GM12864 (cell line): Measurements from ENCODE around the gene PITPNM3.

Experiments used
- DNase-seq: peaks from one replicate; pipeline ENCODE4 v3.0.0-alpha.2; 2011; ENCODE audit warnings: low read depth
- H3K4me3 ChIP-seq: 2 replicates; pipeline ENCODE4 v1.5.1; 2011; ENCODE audit warnings: mild to moderate bottlenecking, low read depth, low read length, control low read depth
- TF ChIP-seq, protein P1 (sequence below): IDR thresholded peaks from 2 replicates; pipeline ENCODE4 v1.5.1; 2011; ENCODE audit warnings: low read depth, mild to moderate bottlenecking, moderate library complexity, low read length, control low read depth, inconsistent platforms; ENCODE audit errors: missing control alignments

The PITPNM3 gene

GRCh38 chr17:6477831-6478383 lies 78.4 kb downstream of the PITPNM3 start:
- H3K4me3 ChIP-seq: no peak overlapping the region
- DNase-seq: no peak
- TF ChIP-seq, protein P1, sequence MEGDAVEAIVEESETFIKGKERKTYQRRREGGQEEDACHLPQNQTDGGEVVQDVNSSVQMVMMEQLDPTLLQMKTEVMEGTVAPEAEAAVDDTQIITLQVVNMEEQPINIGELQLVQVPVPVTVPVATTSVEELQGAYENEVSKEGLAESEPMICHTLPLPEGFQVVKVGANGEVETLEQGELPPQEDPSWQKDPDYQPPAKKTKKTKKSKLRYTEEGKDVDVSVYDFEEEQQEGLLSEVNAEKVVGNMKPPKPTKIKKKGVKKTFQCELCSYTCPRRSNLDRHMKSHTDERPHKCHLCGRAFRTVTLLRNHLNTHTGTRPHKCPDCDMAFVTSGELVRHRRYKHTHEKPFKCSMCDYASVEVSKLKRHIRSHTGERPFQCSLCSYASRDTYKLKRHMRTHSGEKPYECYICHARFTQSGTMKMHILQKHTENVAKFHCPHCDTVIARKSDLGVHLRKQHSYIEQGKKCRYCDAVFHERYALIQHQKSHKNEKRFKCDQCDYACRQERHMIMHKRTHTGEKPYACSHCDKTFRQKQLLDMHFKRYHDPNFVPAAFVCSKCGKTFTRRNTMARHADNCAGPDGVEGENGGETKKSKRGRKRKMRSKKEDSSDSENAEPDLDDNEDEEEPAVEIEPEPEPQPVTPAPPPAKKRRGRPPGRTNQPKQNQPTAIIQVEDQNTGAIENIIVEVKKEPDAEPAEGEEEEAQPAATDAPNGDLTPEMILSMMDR: no peak

GRCh38 chr17:6476810-6477179 lies 79.6 kb downstream of the PITPNM3 start:
- H3K4me3 ChIP-seq: no peak overlapping the region
- TF ChIP-seq, protein P1: no peak
- DNase-seq: no peak

- no peak overlapping the region for H3K4me3 ChIP-seq
- no peak for DNase-seq
- TF ChIP-seq, protein P1: no peak
These were observed 80.1 kb downstream of the PITPNM3 start for GRCh38 chr17:6476076-6476809.

GRCh38 chr17:6475411-6475810 lies 80.9 kb downstream of the PITPNM3 start:
- TF ChIP-seq, protein P1: no peak
- no peak for DNase-seq
- no peak overlapping the region for H3K4me3 ChIP-seq

GRCh38 chr17:6474906-6475305 lies 81.4 kb downstream of the PITPNM3 start:
- DNase-seq: no peak
- TF ChIP-seq, protein P1: no peak
- H3K4me3 ChIP-seq: no peak overlapping the region

DNA sequence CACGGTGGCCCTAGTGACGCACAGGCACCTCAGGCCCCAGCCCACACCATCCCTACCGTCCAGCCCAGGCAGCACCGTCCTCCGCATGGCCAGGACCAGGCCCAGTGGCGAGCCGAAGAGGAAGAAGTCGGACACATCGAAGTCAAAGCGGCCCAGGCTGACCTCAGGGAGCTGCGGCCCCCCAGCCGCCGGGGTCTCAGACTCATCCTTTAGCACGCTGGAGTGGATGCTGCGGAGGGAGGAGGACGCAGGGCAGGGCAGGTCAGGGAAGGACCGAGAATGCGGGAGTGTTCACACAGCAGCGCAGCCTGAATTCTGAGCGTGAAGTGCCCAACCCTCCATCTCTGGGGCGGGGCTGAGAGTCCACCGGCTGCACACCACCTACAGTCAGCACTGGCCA lies 82.0 kb downstream of the PITPNM3 start:
- no peak overlapping the region for H3K4me3 ChIP-seq
- DNase-seq: no peak
- TF ChIP-seq, protein P1: no peak

- no peak for DNase-seq
- TF ChIP-seq, protein P1: peak; percentile 98
- no peak overlapping the region for H3K4me3 ChIP-seq
These were observed 83.1 kb downstream of the PITPNM3 start for GRCh38 chr17:6473128-6473767.
